ENCODE data around the gene CDH23.

CDH23 gene

DNA sequence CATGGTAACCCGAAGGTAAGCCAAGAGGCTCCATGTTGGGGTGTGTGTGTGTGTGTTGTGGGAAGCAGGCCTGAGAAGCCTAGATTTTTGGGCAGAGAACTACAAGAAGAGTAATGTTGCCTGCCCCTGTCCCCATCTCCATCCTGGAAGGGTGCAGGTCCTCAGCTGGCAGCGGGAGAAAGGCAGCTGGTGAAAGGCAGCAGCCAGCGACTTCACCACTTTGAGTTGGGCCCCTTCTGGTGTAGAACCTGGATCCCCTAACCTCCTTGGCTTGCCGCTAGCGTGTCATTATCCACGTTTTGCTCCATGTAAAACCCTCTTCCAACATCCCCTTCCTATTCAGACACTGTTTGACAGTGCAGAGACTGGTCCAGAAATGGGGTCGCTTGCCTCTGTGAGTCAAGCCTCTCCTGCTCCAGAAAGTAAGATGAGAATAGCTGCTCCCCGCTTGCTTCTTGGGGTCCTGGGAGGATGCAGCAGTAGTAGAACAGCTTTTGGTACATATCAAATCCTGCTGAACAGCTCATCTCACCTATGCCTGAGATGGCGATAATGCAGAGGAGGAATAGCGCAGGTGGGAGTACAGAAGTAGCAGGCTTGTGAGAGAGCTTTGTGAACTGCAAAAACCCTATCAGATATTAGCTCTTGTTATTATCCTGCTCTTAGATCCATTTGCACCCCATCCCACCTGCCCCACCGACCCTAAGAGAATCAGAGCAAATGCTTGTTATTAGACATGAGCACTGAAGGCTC, 22.1 kb upstream of the CDH23 start:
- TF ChIP-seq, protein P1, sequence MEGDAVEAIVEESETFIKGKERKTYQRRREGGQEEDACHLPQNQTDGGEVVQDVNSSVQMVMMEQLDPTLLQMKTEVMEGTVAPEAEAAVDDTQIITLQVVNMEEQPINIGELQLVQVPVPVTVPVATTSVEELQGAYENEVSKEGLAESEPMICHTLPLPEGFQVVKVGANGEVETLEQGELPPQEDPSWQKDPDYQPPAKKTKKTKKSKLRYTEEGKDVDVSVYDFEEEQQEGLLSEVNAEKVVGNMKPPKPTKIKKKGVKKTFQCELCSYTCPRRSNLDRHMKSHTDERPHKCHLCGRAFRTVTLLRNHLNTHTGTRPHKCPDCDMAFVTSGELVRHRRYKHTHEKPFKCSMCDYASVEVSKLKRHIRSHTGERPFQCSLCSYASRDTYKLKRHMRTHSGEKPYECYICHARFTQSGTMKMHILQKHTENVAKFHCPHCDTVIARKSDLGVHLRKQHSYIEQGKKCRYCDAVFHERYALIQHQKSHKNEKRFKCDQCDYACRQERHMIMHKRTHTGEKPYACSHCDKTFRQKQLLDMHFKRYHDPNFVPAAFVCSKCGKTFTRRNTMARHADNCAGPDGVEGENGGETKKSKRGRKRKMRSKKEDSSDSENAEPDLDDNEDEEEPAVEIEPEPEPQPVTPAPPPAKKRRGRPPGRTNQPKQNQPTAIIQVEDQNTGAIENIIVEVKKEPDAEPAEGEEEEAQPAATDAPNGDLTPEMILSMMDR (IDR thresholded peaks at IDR 0.05; ENCODE audit: low read depth, low read length, missing control alignments): no peak
- H3K4me3 ChIP-seq (ENCODE audit: low read depth, low read length): no peak overlapping the region
- in situ Hi-C loops (cut with HindIII; ENCODE audit: low sequenced_read_pairs): loop anchor here (25.0 kb wide), 1 partner anchor 213 kb away; no protein-coding TSS in a partner anchor
- DNase-seq (ENCODE audit: low read depth): no peak

DNA sequence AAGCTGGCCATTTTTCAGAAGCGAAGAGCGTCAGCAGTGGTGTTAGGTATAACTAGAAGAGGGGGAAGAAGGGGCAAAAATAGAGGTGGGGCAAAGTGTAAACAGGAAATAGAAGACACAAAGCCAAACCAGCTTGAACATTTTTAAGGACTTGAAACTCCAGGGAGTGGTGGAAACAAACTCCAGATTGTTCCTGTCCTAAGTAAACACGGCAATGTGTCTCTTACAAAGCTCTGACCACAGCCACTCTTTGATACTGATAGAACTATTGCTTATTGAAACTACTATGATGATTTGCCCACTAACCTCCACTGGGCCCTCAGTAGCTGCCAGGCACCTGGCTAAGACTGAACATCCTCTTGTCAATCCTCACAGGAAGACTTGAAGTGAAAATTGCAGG, 20.8 kb upstream of the CDH23 start:
- TF ChIP-seq, protein P1 (IDR thresholded peaks at IDR 0.05; ENCODE audit: low read depth, low read length, missing control alignments): no peak
- DNase-seq (ENCODE audit: low read depth): no peak
- H3K4me3 ChIP-seq (ENCODE audit: low read depth, low read length): no peak overlapping the region
- in situ Hi-C loops (cut with HindIII; ENCODE audit: low sequenced_read_pairs): loop anchor here (25.0 kb wide), 1 partner anchor 211 kb away; no protein-coding TSS in a partner anchor

DNA sequence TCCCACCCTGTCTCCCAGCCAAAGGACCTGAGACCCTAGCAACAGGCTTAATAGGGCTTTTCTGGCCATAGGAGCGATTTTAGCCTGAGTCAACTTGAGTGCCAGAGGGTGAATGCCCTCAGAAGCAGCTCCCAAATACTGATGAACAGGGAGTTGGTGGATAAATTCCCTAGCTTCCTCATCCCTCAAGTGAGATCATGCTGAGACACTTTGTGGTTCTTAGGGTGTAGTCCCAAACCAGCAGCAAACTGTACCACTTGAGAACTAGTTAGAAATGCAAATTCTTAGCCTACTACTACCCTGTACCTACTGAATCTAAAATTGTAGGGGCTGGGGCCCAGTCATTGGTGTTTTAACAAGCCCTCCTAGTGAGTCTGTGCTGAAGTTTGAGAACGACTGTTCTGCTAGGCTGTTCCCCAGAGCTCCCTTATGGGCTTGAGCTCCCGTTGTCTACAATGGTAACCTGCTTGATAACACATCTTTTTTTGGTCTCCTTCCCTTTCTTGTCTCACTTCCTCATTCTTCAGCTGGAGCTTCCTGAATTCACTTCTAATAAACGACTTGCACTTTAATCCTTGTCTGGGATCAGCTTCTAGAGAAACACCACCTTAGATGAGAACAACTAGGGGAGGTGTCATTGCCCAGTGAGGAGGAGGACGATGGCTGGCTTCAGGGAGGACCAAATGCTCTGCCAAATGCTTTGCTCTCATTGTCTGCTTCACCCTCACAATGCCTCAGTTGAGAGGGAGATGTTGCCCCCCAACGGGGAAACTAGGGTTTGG, 18.2 kb upstream of the CDH23 start:
- no peak for DNase-seq (ENCODE audit: low read depth)
- in situ Hi-C loops (cut with HindIII; ENCODE audit: low sequenced_read_pairs): loop anchor here (25.0 kb wide), 1 partner anchor 209 kb away; no protein-coding TSS in a partner anchor
- TF ChIP-seq, protein P1 (IDR thresholded peaks at IDR 0.05; ENCODE audit: low read depth, low read length, missing control alignments): no peak

DNA sequence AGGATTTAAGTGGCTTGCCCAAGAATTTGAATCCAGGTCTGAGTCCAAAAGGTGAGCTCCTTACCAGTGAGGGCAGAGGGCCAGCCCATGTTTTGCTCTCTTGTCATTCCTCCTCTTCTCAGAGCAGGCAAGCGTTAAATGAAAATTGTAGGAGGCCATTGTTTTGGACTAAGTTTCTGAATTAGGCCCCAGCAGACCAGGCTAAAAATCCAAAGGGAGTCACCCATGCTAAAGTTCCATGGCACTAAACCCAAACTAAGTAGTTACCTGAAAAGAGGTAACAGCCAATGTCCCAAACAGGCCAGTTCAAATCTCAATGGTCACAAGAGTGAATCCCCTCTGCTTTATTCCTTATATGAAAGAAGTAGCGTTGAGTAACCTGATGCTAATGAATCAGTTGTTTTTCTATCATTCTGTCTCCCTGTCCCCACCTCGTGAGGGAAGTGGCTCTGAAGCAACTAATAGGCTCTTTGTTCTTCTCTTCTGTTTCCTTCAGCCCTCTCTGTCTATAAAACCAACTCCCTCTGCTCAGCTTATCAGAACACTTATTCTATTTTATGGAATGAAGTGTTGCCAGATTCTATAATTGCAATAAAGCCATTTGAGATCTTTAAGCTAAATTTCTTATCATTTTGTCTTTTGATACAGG, 17.5 kb upstream of the CDH23 start:
- in situ Hi-C loops (cut with HindIII; ENCODE audit: low sequenced_read_pairs): loop anchor here (25.0 kb wide), 1 partner anchor 208 kb away; no protein-coding TSS in a partner anchor
- TF ChIP-seq, protein P1 (IDR thresholded peaks at IDR 0.05; ENCODE audit: low read depth, low read length, missing control alignments): no peak
- no peak for DNase-seq (ENCODE audit: low read depth)
- H3K4me3 ChIP-seq (ENCODE audit: low read depth, low read length): no peak overlapping the region

More for the DNA sequence above, 18.2 kb upstream of the CDH23 start:
- H3K4me3 ChIP-seq (ENCODE audit: low read depth, low read length): no peak overlapping the region

DNA sequence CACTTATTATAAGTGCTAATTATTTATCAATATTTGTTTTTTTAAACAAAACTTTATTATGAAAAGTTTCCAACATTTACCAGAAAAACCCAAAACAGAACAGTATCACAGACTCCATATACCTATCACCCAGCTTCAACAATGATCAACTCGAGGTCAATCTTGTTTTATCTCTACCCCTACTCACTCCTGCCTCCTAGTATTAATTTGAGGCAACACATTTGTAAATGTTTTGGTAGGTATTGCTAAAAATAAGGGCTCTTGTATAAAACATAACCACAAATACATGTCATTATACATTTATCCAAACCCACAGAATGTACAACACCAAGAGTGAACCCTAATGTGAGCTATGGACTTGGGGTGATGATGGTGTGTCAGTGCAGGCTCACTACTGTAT, 15.9 kb upstream of the CDH23 start:
- TF ChIP-seq, protein P1 (IDR thresholded peaks at IDR 0.05; ENCODE audit: low read depth, low read length, missing control alignments): no peak
- in situ Hi-C loops (cut with HindIII; ENCODE audit: low sequenced_read_pairs): loop anchor here (25.0 kb wide), 1 partner anchor 206 kb away; no protein-coding TSS in a partner anchor

DNA sequence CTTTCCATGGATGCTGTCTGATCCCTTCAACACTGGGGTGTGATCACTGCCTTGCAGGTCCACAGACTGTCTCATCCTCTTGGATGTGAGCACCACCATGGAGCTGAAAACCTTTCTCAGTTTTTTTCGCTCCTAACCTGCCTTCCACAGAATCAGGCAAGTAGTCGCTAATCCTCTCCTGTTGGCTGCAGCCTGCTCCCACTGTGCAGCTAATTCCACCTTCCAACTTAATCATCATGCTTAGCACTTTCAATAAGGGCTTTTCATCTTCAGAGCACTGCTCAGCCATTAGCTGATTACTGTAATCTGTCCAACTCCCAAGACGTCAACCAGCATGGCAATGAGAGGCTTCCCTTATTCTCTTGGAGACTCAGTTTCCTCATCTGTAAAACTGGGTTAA, 15.1 kb upstream of the CDH23 start:
- no peak overlapping the region for H3K4me3 ChIP-seq (ENCODE audit: low read depth, low read length)
- TF ChIP-seq, protein P1 (IDR thresholded peaks at IDR 0.05; ENCODE audit: low read depth, low read length, missing control alignments): no peak
- no peak for DNase-seq (ENCODE audit: low read depth)
- in situ Hi-C loops (cut with HindIII; ENCODE audit: low sequenced_read_pairs): loop anchor here (25.0 kb wide), 1 partner anchor 206 kb away; no protein-coding TSS in a partner anchor

More for the DNA sequence above, 15.9 kb upstream of the CDH23 start:
- no peak for DNase-seq (ENCODE audit: low read depth)
- H3K4me3 ChIP-seq (ENCODE audit: low read depth, low read length): no peak overlapping the region

Data from astrocyte of the cerebellum (primary cell).